ENCODE measurements around the gene MIEF2.
A peak's percentile ranks its signal among the peaks of the same experiment; 100 is the strongest.
"Not testable (repeated sequence)": the region's sequence is repeated elsewhere in the genome, so short reads cannot be mapped to it uniquely, and the experiment has no call there.

The MIEF2 gene, protein sequence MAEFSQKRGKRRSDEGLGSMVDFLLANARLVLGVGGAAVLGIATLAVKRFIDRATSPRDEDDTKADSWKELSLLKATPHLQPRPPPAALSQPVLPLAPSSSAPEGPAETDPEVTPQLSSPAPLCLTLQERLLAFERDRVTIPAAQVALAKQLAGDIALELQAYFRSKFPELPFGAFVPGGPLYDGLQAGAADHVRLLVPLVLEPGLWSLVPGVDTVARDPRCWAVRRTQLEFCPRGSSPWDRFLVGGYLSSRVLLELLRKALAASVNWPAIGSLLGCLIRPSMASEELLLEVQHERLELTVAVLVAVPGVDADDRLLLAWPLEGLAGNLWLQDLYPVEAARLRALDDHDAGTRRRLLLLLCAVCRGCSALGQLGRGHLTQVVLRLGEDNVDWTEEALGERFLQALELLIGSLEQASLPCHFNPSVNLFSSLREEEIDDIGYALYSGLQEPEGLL

DNA sequence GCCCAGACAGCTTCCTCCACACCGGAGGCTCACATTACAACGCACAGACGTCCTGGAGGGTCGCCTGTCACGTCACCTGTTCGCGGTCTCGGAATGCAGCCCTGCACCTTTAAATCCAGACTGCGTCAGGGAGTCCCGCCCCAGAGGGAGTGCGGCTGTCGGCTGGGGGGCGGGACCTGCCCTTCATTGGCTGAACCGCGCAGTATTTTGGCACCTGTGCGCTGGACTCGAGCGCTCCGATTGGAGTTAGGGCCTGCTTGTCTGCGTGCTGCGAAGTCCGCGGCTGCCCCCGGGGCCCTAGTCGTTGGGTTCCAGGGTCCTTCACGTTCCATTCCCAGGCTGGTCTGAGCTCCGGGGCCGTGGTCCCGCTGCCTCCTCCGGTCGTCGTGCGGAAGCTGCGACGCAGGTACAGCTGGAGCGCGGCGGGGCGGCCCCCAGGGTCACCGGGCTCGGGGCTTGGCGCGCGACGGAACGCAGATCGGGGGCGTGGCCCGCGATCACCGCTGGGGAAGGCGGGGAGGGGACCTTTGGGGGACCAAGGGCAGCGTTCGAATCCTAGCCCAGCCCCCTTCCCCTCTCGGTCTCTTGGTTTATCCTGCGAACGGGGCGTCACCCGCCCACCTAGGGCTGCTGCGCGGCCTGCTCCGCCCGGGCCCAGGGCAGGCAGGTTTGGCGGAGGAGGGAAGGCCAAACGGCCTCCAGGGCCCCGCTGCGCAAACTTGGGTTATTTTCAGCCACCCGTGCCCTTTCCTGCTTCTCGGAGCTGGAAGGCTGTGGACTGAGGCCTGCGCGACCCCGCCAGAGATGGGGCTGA lies at the start of gene MIEF2:
TSS of gene MIEF2 (plus strand) at position 331 of the 814 bp plus-strand sequence. CDS start 2,059 bp downstream, outside the sequence.
- peak; percentile 95 for DNase-seq

GRCh38 chr17:18213666-18214270 lies 46.7 kb upstream of the MIEF2 start:
- no peak for DNase-seq

GRCh38 chr17:18216906-18217305 lies 43.6 kb upstream of the MIEF2 start:
- DNase-seq = not testable (repeated sequence)

GRCh38 chr17:18217412-18218015 lies 42.9 kb upstream of the MIEF2 start:
- DNase-seq = peak; percentile 73

GRCh38 chr17:18218756-18219415 lies 41.6 kb upstream of the MIEF2 start:
- DNase-seq = no peak

- DNase-seq = no peak
Measured at GRCh38 chr17:18224053-18224386, 36.4 kb upstream of the MIEF2 start.

GRCh38 chr17:18224387-18225120 lies 35.9 kb upstream of the MIEF2 start:
- DNase-seq = no peak

GRCh38 chr17:18225121-18225641 lies 35.3 kb upstream of the MIEF2 start, which contains the start of gene LLGL1:
Gene LLGL1, plus strand, starts transcription at chr17:18225635. Its CDS starts 48 bp downstream, at chr17:18225683.
- DNase-seq = peak; percentile 96

- no peak for DNase-seq
Measured at GRCh38 chr17:18225642-18226283, 34.7 kb upstream of the MIEF2 start.

GRCh38 chr17:18226284-18226945 lies 34.0 kb upstream of the MIEF2 start:
- no peak for DNase-seq

GRCh38 chr17:18227635-18228034 lies 32.8 kb upstream of the MIEF2 start:
- no peak for DNase-seq

GRCh38 chr17:18228176-18228682 lies 32.2 kb upstream of the MIEF2 start:
- no peak for DNase-seq

GRCh38 chr17:18229254-18229653 lies 31.2 kb upstream of the MIEF2 start:
- DNase-seq = no peak

DNA sequence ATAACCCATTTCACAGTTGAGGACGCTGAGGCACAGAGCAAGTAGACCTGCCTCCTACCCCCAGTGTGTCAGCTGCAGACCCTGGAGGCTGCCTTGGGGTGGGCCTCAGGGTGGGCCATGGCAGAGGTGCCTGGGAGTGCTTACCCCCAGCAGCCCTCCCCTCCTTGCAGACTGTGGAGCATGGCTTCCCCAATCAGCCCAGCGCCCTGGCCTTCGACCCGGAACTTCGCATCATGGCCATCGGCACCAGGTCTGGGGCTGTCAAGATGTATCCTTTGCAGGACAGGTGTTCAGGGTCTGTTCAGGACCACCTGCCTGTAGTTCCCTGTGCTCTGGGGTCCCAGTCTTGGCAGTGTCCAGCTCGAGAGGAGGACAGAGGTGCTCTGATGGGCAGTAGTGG lies 30.7 kb upstream of the MIEF2 start:
- no peak for DNase-seq

DNA sequence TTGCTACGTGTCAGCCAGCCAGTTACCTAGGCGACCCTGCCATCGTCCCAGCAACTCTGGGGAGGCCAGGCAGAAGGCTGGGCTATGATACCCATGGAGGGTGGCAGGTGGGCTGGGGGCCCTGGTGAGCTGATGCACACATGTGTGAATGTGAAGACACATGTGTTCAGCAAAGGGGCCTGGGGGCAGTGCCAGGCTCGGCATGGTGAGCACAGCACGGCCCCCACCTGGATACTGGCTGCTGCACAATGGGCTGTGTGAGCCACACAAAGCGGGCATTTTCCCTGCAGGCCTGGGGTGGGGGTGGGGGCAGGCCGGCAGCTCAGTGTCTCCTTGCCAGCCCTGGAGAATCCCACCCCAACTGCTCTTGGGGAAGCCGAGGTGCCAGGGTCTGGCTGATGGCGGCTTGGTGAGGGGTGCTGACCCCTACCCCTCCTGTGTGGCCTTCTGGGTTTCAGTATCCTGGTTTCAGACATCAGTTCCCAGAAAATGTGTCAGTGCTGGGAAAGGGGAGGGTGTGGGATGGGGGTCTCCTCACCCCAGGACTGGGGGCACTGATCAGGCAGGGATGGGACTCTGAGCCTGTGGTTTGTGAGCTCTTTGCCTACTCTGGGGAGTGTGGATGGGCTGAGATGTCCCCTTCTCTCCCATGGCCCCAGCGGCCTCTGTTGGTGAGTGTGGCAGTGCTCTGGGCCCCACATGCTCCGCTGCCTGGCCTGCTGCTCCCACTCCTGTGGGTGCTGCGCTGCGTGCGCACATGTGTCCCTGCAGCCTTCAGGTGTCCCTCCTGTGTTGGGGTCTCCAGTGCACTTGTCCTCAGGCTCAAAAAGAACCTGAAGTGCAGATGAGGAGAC lies 29.9 kb upstream of the MIEF2 start:
- DNase-seq = no peak

DNA sequence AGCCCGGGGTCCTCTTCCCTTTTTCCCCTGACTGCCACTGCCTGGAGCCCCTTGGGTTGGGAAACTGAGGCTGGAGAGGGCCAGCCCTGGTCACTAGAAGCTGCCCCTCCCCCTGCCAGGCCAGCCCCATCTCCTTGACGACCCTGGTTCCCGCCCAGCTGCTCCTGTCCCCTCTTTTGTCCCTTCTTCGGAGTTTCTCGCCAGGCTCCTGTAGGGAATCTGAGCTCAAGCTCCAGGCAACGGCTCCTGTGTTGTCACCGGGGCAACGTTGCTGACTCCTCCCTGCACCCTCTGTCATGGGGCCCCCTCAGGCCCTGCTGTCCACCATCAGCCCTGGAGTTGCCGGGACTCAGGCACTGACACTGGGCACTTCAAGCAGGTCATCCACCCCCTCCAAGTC lies 29.3 kb upstream of the MIEF2 start:
- DNase-seq = no peak

GRCh38 chr17:18233803-18234518 lies 26.5 kb upstream of the MIEF2 start:
- no peak for DNase-seq

DNA sequence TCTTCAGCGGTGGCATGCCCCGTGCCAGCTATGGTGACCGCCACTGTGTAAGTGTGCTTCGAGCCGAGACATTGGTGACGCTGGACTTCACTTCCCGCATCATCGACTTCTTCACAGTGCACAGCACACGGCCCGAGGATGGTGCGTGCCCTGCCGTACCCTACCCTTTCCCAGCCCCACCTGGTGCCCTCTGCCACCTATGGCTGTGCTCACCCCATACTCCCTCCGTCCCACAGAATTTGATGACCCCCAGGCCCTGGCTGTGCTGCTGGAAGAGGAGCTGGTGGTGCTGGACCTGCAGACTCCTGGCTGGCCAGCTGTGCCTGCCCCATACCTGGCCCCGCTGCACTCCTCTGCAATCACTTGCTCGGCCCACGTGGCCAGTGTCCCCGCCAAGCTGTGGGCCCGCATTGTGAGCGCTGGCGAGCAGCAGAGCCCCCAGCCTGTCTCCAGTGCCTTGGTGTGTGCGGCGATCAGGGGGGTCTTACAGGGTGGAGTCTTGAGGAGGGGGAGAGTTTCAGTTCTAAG lies 25.5 kb upstream of the MIEF2 start:
- no peak for DNase-seq

All from activated naive CD4-positive, alpha-beta T cell treated with anti-CD3 and anti-CD28 coated beads, Interleukin-2, amount 50 U/mL, for 16 hours (primary cell).